GM23248 (cell line): Measurements from ENCODE around the gene IL10RA. TPM values are rescaled to one million over a fixed set of nuclear protein-coding genes. Genes with fewer than 3 reads are reported as not detected.

Experiments
- DNase-seq: peaks from one replicate; pipeline ENCODE4 v3.0.0-alpha.2; 2015
- H2AFZ ChIP-seq: fragments of 200-600 bp; sonication (generic); 2 replicates; pipeline ENCODE4 v1.6.1; 2016; ENCODE audit warnings: antibody characterized with exemption
- H3F3A ChIP-seq: fragments of 200-600 bp; sonication (generic); 2 replicates; pipeline ENCODE4 v1.6.1; 2016; ENCODE audit warnings: mild to moderate bottlenecking, antibody characterized with exemption, mixed run types; ENCODE audit not compliant: insufficient read depth
- H3K27ac ChIP-seq: fragments of 200-600 bp; sonication (generic); 2 replicates; pipeline ENCODE4 v1.5.1; 2016; ENCODE audit warnings: mild to moderate bottlenecking
- H3K27me3 ChIP-seq: fragments of 200-600 bp; sonication (generic); replicated peaks from 2 replicates; pipeline ENCODE4 v1.6.1; 2016; ENCODE audit warnings: mild to moderate bottlenecking; ENCODE audit not compliant: insufficient read depth
- H3K36me3 ChIP-seq: fragments of 200-600 bp; sonication (generic); 2 replicates; pipeline ENCODE4 v1.6.1; 2016; ENCODE audit warnings: low read depth, mild to moderate bottlenecking
- H3K4me1 ChIP-seq: fragments of 200-600 bp; sonication (generic); 2 replicates; pipeline ENCODE4 v1.6.1; 2016; ENCODE audit warnings: mild to moderate bottlenecking; ENCODE audit not compliant: insufficient read depth
- H3K4me2 ChIP-seq: fragments of 200-600 bp; sonication (generic); one replicate; pipeline ENCODE4 v1.6.1; 2016; ENCODE audit warnings: mild to moderate bottlenecking; ENCODE audit not compliant: unreplicated experiment
- H3K4me3 ChIP-seq: fragments of 200-600 bp; sonication (generic); 2 replicates; pipeline ENCODE4 v1.5.1; 2016; ENCODE audit warnings: mild to moderate bottlenecking
- H3K79me2 ChIP-seq: fragments of 200-600 bp; sonication (generic); 2 replicates; pipeline ENCODE4 v1.6.1; 2016; ENCODE audit warnings: mild to moderate bottlenecking; ENCODE audit not compliant: insufficient read depth
- H3K9ac ChIP-seq: fragments of 200-600 bp; sonication (generic); 2 replicates; pipeline ENCODE4 v1.6.1; 2016; ENCODE audit warnings: mild to moderate bottlenecking
- H3K9me2 ChIP-seq: fragments of 200-600 bp; sonication (generic); 2 replicates; pipeline ENCODE4 v1.6.1; 2016; ENCODE audit warnings: mixed run types, mild to moderate bottlenecking, moderate library complexity; ENCODE audit not compliant: insufficient read depth
- H3K9me3 ChIP-seq: fragments of 200-600 bp; sonication (generic); one replicate; pipeline ENCODE4 v1.6.1; 2017; ENCODE audit warnings: low read depth
- H4K20me1 ChIP-seq: fragments of 200-600 bp; sonication (generic); 2 replicates; pipeline ENCODE4 v1.6.0; 2016; ENCODE audit not compliant: insufficient read depth
- EZH2 ChIP-seq: fragments of 200-600 bp; sonication (generic); IDR thresholded peaks from 2 replicates; pipeline ENCODE4 v1.6.1; 2018; ENCODE audit warnings: antibody characterized with exemption, mild to moderate bottlenecking; ENCODE audit not compliant: insufficient read depth, poor library complexity, severe bottlenecking
- EZH2phosphoT487 ChIP-seq: fragments of 200-600 bp; sonication (generic); IDR thresholded peaks from 2 replicates; pipeline ENCODE4 v1.6.1; 2018; ENCODE audit warnings: antibody characterized with exemption, moderate library complexity, mild to moderate bottlenecking, low read depth; ENCODE audit not compliant: insufficient read depth
- WGBS, 2 experiments: methylation state at CpG; one replicate each; pipeline ENCODE4 v1.1.6; 2015 to 2017; ENCODE audit warnings: low lambda C conversion rate in 2 of 2, low coverage in 1 of 2; ENCODE audit errors: missing lambda C conversion rate in 2 of 2; 5-methylcytosine and 5-hydroxymethylcytosine counted together
- in situ Hi-C: fragments of 300-500 bp; cut with MboI; formaldehyde crosslinking; loops from 2 replicates; pipeline ENCODE4 v1.15.0; 2020
- polyA plus RNA-seq: library from polyadenylated mRNA; unstranded; fragments of >200 nt; fragmentation: Nextera tagmentation; extraction: Ambion mirVana; gene quantifications from 2 replicates; pipeline ENCODE4 v1.2.1, GENCODE V29; 2016
- total RNA-seq: library from RNA; depleted of rRNA; stranded (reverse); fragments of >200 nt; shearing (Covaris generic); gene quantifications from 2 replicates; pipeline ENCODE4 v1.2.3, GENCODE V29; 2014

The IL10RA gene
- total and polyA plus RNA-seq, 2 experiments from 2014 or later = not detected

DNA sequence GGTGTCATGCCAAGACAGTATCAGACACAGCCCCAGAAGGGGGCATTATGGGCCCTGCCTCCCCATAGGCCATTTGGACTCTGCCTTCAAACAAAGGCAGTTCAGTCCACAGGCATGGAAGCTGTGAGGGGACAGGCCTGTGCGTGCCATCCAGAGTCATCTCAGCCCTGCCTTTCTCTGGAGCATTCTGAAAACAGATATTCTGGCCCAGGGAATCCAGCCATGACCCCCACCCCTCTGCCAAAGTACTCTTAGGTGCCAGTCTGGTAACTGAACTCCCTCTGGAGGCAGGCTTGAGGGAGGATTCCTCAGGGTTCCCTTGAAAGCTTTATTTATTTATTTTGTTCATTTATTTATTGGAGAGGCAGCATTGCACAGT lies 14.6 kb downstream of the IL10RA start:
- H3K27ac ChIP-seq = no peak overlapping the region

DNA sequence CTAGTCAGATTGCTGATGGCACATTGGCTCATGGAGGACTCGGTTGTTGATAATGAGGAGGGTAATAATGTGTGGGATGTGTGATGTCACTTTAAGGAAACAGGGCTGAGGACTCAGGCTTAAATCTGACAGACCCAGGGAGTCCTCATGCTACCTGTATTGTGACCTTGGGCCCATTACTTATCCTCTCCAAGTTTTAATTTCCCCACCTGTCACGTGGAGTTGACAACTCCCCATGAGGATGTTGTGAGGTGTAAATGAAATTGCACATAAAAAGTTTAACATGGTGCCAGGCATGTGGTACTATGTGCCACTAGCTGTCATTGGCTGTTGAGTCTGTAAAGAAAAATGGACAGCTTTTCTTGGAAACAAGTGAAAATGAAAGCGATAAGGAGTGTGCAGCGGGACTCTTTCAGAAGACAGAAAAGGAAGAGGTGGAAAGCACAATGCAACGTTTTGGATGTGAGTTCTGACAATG lies 15.3 kb downstream of the IL10RA start:
- WGBS, 2 experiments = 47 to 49% methylated on average over 5 of the region's 5 CpGs
- no peak for DNase-seq
- Histone ChIP-seq H3F3A (no peaks in the 10 kb centered on the region), H3K4me1 (no peaks in the 10 kb centered on the region), H4K20me1 (no peaks in the 10 kb centered on the region), H3K9me3 (no peaks in the 10 kb centered on the region), H2AFZ (no peak overlapping the region), H3K27ac (no peak overlapping the region), H3K9me2 (no peaks in the 10 kb centered on the region), H3K4me3 (no peak overlapping the region), H3K36me3 (no peaks in the 10 kb centered on the region), H3K27me3 (no peaks in the 10 kb centered on the region), H3K4me2 (no peak overlapping the region), H3K9ac (no peak overlapping the region), H3K79me2 (no peaks in the 10 kb centered on the region)
- no peak for TF ChIP-seq EZH2phosphoT487
- TF ChIP-seq EZH2 = no peak
- in situ Hi-C loops = no loop called here

More for the DNA sequence above, 14.6 kb downstream of the IL10RA start:
- H4K20me1 ChIP-seq = no peaks in the 10 kb centered on the region
- H3K36me3 ChIP-seq = no peaks in the 10 kb centered on the region
- H3K9me3 ChIP-seq = no peaks in the 10 kb centered on the region
- no peaks in the 10 kb centered on the region for H3K27me3 ChIP-seq
- no peaks in the 10 kb centered on the region for H3F3A ChIP-seq
- H3K4me2 ChIP-seq = no peak overlapping the region
- H3K9me2 ChIP-seq = no peaks in the 10 kb centered on the region
- no peak for DNase-seq
- no peaks in the 10 kb centered on the region for H3K4me1 ChIP-seq
- H3K79me2 ChIP-seq = no peaks in the 10 kb centered on the region
- no peak overlapping the region for H2AFZ ChIP-seq
- in situ Hi-C loops = no loop called here
- 38 to 83% methylated on average over 1 of the region's 1 CpG for WGBS, 2 experiments
- no peak for TF ChIP-seq EZH2phosphoT487
- no peak for TF ChIP-seq EZH2
- no peak overlapping the region for H3K9ac ChIP-seq
- no peak overlapping the region for H3K4me3 ChIP-seq

DNA sequence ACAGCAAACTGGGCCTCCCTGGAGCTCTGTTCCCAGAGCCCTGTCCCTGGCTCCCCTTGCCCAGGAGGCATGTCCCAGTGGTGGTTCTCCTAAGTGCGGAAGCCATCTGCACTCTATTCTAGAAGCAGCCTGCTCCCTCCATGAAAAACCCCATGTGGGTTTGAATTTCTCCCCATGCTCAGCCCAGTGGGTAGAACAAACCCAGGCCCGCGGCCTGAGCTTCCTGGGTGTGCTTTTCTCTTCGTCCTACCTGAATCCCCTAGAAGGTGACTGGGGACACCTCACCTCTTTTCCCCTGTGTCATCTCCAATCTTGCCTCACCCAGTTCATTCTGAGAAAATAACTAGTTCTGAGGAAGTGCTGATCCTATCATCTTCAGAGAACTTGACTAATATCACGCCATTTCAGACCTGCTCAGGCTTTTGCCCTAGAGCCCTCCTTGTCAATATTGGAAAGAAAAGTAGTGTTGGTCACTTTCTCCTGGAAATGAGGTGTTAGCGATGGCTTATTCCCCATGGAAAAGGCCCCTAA lies 15.9 kb downstream of the IL10RA start:
- H3K4me2 ChIP-seq = no peak overlapping the region
- in situ Hi-C loops = no loop called here
- H3K36me3 ChIP-seq = no peaks in the 10 kb centered on the region
- no peak for DNase-seq
- no peaks in the 10 kb centered on the region for H3K27me3 ChIP-seq
- H3K79me2 ChIP-seq = no peaks in the 10 kb centered on the region
- H3K9ac ChIP-seq = no peak overlapping the region
- H3K9me2 ChIP-seq = no peaks in the 10 kb centered on the region
- TF ChIP-seq EZH2 = no peak
- no peak for TF ChIP-seq EZH2phosphoT487
- no peak overlapping the region for H3K27ac ChIP-seq
- H3K4me1 ChIP-seq = no peaks in the 10 kb centered on the region
- no peaks in the 10 kb centered on the region for H4K20me1 ChIP-seq
- H3K4me3 ChIP-seq = no peak overlapping the region
- H2AFZ ChIP-seq = no peak overlapping the region
- no peaks in the 10 kb centered on the region for H3F3A ChIP-seq
- H3K9me3 ChIP-seq = no peaks in the 10 kb centered on the region
- WGBS, 2 experiments = 56 to 67% methylated on average over 6 of the region's 6 CpGs

DNA sequence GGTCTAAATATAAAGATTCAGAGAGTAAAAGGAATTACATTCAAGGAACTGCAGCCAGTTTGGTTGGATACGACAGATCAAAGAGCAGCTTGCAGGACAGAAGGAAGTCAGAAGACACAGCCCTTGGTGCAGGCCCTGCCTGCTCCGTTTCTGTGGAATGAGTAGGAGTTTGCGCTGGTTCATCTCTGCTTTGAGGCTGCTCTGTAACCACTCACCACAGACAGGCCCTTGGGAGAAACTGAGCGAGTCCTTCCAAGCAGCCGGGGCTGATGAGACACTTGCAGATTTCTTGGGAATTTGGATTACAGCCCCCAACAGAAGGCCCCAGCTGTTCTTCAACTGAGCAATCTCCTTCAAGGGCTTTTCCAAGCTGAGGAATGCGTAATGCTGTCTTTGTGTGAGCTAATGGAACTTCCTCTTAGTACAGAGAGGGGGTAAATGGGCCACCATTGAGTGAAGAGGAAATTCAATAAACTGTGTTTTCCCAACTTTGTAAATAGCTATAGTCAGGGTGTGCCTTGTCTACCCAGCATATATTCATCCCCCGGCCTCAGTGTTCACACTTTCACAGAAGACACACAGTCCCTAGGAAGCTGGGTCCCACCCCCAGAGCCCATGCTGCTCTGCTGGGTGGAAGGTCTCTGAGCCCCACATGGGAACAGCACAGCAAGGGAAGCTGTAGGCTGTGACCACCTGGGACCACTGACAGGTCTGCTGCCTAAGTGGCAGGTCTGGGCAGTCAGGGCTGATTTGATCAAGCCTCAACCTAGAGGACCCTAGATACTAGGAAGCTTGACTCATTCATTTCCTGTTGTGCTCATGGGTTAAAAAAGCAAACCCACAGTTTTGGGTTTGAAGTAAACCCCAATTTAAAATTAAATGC lies 16.6 kb downstream of the IL10RA start:
- Histone ChIP-seq H3K27ac (no peak overlapping the region), H3F3A (no peaks in the 10 kb centered on the region), H3K4me1 (no peaks in the 10 kb centered on the region), H2AFZ (no peak overlapping the region), H3K4me2 (no peak overlapping the region), H3K27me3 (no peaks in the 10 kb centered on the region), H3K9me2 (no peaks in the 10 kb centered on the region), H4K20me1 (no peaks in the 10 kb centered on the region), H3K9ac (no peak overlapping the region), H3K4me3 (no peak overlapping the region), H3K36me3 (no peaks in the 10 kb centered on the region), H3K79me2 (no peaks in the 10 kb centered on the region), H3K9me3 (no peaks in the 10 kb centered on the region)
- TF ChIP-seq EZH2phosphoT487 (no peak), EZH2 (no peak)
- WGBS, 2 experiments = 31 to 34% methylated on average over 7 of the region's 7 CpGs
- DNase-seq = no peak
- in situ Hi-C loops = no loop called here
